ENCODE data around the gene ZNF277.

ZNF277 gene

DNA sequence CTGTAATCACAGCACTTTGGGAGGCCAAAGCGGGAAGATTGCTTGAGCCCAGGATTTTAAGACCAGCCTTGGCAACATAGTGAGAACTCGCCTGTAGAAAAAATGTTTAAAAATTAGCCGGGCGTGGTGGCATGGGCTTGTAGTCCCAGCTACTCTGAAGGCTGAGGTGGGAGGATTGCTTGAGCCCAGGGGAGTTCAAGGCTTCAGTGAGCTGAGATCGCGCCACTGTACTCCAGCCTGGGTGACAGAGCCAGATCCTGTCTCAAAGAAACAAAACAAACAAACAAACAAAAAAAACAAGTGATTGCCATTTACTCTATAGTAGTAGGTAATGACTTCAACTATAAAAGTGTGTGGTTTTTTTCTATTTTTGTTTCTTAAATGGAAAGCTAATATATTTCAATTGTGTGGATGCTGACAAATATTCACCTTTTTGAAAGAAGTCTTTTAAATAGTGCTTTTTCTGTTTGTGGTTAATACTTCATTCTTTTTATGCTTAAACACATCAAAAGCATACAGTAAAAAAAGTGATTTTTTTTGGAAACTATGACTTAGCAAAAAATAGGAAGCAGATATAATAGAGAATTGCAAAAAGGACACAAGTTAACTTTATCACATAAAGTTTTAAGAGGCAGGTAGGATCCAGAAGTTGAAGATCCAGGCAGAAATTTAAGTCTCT lies 48.4 kb downstream of the ZNF277 start:
- DNase-seq: no peak

DNA sequence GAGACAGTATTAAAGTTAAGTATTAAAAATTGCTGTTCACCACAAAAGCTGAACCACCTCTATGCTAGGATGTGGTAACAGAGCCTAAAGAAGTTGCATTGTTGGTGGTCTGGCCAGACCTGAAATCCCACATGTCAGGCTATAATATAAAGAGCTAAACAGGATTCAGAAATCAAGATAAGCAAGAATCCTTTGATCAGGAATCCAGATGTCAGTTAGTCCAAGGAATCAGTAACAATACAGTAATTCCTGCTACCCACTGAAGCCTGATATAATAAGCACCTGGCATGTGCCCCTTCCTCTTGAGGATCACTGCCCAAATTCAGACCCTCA lies 48.9 kb downstream of the ZNF277 start:
- DNase-seq: no peak

DNA sequence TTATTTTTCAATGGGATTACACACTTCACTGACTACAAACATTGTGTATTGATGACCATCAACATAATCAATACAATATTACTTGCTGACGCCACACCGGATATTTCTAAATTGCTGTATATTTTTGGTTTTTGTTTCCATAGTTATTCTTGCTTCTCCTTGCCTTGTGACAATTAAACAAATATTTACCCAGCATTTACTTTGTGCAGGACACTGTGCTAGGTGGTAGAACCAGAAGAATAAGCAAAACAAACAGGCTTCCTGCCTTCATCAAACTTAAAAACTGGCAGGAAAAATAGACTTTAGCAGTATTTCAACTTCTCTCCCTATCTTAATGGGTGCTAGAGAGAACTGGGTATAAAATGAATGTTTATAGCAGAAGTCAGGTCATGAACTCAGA lies 50.6 kb downstream of the ZNF277 start:
- DNase-seq: no peak

DNA sequence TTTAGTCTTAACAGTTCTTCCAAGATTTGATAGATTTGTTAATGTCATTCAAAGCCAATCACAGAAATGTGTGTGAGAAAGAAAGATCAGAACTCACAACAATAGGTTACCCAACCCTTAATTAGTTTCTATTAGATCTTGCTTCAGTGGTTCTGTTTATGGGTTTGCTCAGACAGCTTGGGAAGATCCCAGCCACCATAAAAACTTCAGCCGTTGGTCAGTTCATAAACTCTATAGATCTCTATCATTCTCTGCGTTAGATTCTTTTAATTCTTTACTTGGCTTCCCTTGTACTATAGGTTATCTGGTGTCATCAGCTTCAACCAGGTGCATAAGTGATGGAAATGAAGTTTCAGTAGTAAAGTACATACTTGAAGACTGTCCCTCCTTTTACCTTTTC lies 54.4 kb downstream of the ZNF277 start:
- DNase-seq: no peak

DNA sequence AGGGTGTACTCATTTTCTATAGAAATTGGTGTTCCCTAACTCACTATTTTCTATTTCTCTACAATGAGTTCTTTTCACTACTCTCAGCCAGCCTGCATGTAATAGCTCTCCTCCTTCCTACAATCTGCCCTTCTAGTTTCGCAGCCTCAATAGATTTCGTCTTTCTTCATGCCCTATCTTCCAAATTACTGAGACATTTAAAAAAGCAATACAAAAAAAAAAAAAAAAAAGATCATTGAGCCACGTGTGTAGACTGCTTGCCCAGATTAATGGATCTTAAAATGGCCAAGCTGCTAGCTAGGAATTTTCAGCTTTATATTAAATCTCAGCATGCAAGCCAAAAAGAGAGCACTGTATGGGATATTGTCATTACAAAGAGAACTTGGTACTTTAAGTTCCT lies 55.5 kb downstream of the ZNF277 start:
- no peak for DNase-seq

DNA sequence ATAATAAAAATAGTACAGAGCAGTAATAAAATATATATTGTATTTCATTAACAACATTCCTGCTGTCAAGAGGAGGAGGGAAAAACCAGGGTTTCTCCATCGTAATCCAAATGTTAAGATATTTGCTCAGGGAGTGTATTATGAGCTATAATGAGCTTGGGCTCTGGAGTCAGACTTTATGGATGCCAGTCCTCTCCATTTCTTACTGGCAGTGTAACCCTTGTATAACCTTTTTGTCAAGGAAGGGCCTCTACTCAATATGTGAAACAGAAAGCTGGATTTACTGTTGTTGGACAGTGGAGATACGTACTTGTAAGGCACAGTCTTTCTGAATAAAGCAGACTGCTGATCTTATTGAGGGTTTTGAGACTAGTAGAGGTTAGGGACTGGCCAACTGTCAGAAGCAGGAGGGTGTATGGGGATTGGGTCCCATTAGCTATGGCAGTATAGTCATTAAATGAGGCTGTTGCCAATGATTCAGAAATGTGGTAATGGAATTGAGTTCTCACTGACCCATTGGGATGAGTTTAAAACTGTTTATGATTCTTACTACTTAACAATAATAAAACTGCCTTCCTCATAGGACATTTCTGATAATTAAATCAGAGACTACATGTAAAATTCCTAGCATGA lies 56.5 kb downstream of the ZNF277 start:
- DNase-seq: no peak

DNA sequence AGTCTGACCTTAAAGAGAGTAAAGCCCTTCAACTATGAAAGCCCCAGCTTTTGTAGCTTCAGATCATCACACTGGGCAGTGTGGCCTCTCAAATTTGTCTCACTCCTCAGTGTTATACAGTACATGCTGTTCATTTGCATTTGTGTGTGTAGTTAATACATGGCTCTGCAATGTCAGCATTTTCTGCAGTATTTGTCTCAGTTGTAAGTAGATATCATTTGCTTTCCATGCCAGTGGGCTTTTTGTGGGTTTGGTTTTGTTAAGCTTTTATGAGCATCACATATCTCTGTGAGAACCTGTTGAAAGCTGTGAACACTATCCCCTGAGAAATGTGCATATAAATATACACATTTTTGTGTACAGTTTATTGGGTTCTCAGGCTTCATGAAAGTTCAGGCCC lies 57.0 kb downstream of the ZNF277 start:
- DNase-seq: no peak

DNA sequence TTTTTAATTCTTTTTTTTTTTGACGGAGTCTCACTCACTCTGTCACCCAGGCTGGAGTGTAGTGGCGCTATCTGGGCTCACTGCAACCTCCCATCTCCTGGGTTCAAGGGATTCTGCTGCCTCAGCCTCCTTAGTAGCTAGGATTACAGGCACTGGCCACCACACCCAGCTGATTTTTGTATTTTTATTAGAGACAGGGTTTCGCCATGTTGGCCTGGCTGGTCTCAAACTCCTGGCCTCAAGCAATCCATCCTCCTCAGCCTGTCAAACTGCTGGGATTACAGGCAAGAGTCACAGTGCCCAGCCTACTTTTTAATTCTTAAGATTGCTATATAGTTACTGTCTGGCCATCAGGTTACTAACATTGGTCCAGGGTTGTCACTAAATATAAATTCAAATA lies 59.6 kb downstream of the ZNF277 start:
- DNase-seq: no peak

DNA sequence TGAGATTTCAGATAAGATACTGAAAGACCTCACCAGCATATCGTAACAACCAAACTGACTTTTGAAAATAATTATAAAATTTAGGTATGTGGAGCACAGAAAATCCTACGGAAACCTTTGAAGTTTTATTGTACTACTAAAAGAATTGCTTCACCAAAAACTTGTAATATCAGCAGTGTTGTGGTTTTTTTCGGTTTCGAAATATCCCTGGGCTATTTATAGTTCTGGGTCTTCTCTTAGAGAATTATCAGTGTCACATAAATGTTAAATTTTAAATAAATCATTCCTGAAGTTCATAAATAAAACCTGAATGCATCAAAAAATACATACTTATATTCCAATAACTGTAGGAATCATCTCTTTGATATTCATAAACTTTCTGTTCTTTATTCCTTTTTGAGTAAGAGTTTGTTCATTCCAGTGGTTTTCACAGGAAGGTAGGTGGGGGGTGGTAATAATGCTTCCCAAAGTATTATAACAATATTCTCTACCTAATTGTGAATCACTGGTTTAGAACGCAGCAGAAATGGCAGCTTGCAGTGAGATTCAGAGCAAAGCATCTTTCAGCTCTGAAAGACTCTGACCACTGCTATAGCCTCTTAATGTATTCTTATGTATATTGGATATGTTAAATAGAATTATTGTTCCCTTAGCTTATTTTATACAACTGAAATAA lies 60.2 kb downstream of the ZNF277 start:
- no peak for DNase-seq

DNA sequence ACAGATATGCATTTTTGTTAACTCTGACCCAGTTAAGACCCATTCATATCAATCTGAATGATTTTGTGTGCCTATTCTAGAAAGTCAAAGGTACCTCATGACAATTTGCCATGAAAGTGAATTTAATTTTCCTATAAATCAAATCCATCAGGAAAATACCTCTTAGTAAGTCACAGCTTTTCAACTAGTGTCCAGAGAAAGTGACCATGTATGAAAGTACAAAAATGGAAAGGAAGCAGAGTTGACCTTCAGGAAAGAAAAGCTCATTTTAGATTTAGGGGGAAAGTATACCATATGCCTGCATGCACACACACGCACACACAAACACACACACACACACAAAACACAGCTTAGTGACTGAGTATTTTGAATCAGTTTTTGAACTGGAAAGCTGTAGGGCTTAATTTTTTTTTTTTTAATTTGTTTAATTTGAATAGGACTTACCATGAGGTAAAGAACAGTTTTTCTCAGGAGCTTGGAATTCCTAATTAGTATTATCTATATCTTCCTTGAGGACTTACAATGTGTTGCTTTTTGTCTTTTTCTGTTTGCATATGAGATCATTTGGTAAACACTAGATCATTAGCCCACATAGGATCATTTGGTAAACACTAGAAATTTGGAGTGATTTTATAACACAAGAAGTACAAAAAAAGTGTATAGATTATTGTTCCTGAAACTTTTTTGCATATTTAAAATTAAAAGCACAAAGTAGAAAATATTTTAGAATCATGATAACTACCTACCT lies 61.6 kb downstream of the ZNF277 start:
- no peak for DNase-seq

DNA sequence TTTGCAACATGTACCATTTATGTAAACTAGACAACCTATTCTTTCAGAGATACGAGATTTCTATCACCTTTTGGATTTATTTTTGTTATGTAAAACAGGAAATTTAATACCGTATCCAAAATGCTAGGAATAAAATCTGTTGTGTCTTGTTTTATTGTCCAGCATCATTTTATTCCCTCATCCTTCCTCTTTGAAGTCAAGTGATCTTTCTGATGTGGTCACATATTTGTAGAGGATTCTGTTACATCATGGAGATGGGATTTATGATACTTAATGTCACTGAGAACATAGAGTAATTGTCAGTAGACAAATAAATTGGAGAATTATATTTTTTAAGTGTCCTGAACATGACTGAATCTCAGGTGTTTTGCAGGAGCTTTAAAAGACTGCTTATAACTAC lies 64.7 kb downstream of the ZNF277 start:
- DNase-seq: no peak

DNA sequence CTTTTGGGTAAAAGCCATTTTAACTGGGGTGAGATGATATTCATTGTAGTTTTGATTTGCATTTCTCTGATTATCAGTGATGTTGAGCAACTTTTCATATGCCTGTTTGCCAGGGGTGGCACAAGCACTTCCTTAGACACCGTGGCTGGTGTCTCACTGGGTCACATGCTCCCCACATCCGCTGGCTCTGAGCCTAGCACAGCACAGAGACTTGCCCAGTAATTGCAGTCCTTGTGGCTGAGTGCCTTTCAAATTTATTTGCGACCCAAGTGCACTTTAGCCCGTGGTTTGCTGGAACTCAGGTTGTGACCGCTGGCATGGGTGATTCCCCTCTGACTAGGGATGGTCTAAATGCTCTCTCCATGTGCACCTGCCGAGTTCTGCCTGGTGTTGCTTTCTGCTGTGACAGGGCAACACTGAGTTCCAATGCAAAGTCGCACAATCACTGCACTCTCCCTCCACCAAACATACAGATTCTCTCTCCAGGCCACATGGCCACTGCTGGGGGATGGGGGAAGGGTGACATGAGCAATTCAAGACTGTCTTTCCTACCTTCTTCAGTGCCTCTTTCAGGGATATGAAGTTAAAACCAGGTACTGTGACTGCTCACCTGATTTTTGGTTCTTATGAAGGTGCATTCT lies 66.5 kb downstream of the ZNF277 start:
- DNase-seq: no peak

DNA sequence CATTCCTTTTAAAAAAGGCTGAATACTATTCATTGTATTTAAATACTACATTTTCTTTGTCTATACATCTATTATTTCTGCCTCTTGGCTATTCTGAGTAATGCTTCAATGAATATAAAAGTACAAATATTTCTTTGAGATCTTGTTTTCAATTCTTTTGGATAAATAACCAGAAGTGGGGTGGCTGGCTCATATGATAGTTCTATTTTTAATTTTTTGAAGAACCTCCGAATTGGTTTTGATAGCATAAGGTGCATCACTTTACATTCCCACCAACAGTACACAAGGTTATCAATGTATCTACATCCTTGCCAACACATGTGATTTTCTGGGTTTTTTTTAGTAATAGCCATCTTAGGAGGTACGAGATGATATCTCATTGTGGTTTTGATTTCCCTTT lies 72.5 kb downstream of the ZNF277 start:
- no peak for DNase-seq

DNA sequence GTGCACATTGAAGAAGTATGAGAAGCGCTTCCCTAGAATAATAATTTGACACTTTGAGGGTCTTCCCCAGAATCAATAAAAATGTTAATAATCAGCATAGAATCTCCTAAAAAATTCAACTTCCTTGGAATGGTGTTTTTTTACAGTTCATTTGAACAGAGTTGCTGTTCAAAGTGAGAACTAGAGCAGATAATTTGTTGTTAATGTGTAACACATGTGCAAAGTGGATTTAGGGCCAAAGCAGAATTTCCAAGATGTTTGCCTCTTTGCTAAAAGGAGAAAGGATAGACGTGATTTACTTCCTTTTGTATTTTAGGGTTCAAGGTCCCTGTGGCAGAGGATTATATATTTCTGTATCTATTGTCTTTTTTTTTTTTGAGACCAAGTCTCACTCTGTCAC lies 73.8 kb downstream of the ZNF277 start:
- no peak for DNase-seq

DNA sequence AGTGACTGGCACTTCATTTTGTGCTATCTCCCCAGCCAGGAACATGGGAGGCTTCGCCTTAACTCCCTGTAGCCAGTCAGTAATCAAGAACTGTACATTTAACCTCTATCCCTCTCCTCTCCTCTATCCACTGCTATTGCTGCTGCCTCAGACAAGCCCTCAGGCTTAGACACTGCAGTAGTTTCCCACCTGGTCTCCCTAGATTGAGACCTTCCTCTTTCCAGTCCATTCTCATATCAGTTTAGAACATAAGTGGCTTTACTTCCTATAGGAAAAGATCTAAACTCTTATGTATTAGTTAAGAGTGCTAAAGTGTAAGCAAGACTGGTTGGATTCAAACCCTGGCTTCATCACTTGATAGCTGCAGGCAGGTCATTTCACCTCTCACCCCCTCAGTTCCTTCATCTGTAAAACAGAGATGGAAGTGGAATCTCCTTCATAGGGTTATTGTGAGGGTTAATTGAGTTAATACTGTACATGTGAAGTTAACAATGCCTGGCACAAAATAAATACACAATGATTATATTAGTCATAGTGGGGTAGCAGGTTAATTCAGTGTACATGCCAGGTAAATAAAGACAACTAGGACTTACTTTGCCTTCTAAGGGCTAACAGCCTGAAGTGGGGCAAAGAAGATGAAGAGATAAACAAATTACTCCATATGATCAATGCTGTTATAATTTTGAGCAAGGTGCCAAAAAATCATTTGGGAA lies 76.1 kb downstream of the ZNF277 start:
- DNase-seq: no peak

DNA sequence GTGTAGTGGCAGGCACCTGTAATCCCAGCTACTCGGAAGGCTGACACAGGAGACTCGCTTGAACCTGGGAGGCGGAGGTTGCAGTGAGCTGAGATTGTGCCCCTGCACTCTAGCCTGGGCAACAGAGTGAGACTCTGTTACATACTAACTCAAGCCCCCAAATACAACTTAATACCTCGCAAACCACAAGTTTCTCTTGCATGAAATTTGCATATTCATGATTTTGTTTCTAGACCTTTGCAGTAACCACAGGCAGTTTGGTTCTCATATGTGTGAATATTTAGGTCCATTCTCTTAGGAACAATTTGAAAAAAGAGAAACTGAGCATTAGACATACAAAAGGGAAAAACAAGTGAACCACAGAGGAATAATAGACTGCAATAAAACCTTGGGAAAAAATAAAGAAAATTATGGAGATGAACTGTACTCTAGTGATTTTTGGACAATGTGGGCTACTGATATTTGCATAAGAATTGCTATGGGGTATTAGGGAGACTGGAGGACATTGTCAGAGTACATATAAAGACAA lies 77.0 kb downstream of the ZNF277 start:
- no peak for DNase-seq

DNA sequence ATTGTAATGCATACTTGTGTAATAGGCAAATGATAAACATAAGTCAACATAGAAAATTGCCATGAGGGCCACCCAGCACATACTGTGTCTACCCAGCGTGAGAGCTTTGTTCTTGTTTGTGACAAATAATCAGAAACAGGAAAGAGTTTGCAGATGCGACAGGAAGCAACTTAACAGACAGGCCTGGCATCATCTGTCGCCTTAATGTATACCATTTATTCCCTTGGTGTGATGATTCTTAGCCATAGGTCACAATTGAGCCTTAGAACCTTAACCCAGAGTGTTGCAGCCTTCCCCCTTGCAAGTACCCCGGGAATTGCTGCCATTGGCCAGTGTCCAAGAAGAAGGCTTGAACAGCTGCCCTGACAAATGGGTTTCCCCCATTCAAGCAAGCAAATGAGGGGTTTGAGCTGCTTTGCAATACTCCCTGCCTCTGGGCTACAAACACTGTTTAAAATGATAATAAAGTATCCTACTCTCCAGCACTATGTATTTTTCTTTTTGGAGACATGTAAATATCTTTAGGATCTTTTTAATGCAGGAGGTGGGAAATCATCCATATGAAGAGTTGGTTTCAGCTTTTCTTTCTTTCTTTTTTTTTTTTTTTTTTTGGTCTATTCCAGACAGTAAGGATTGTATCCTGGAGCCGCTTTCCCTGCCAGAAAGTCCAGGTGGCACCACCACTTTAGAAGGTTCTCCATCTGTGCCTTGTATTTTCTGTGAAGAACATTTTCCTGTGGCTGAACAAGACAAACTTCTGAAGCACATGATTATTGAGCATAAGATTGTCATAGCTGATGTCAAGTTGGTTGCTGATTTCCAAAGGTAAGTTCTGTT lies 80.0 kb downstream of the ZNF277 start:
- DNase-seq: no peak

DNA sequence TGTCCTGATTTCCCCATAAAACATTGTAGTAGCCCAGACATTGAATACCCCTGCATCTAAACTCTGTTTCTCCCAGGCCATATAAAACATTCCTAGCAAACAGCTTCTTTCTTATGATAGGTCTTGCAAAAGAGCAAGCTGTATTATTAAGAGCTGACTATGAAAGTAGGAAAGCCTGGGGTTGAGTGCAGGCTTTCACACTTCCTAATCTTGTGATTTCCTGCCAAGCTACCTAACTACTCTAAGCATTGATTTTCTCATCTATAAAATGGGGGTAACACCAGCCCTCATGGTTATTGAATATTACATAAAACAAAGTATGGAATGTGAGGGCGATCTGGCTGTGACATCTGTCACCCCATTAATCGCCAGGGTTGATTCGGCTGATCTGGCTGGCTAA lies 81.8 kb downstream of the ZNF277 start:
- DNase-seq: no peak

DNA sequence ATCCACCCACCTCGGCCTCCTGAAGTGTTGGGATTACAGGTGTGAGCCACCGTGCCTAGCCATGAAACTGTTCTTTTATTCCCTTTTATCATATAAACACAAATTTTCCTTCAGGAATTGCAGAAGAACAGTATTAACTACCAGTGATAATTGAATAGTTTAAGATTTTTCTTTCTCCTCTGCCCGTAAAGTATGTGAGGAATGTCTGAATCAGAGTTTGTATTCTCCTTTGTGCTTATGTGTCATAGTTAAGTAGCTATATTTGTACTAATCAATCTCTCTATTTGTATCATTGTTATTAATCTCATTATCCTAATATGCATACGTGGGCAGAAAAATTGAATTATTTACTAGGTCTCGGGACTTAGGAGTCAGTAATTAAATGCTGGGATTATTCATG lies 83.6 kb downstream of the ZNF277 start:
- DNase-seq: no peak

DNA sequence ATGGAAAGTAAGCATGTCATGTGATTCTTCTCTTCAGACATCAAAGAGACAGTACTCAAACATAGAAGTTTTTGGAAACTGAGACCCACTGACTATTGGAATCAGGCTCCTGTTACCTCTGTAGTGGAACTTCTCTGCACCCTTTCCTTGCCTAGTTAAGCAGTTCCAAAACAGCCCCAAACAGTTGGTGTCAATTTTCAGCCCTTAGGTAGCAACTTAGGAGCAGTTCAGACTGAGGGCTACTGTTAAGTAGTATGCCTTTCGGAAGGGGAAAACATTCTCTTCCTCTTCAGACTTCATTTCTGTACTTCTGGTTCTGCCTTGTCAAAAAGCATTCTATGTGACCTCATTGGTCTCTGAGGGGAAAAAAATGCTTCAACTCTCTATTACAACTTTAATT lies 85.7 kb downstream of the ZNF277 start:
- no peak for DNase-seq

DNA sequence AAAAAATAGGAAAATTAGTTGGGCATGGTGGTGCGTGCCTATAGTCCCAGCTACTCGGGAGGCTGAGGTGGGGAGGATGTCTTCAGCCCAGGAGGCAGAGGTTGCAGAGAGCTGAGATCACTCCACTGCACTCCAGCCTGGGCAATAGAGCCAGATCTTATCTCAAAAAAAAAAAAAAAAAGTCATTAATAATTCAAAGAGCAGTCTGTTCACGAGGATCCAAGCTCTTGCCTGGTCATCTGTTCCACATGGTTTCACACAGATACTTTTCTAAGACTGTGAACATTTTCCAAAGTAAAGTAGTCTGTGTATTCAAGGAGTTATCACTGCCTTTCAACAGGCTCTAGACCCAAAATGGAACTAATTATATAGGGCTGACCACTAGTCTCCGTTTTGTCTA lies 86.9 kb downstream of the ZNF277 start:
- DNase-seq: no peak

DNA sequence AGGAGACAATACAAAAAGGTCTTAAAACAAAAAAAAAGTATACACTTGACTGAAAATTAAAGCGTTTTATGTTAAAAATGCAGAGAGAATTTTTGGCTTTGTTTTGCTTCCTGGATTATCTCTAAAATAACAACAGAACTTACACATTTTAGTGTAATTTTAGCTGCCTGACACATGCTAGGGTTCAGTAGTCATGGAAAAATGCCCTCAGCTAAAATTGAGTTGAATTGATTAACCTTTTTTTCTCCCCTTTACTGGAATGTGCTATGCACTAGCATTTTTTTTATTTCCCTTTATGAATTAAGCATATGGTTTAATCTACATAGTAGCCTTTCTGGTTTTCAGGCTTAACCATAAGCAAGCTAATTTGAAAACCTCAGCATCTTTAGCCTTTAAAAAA lies 89.9 kb downstream of the ZNF277 start:
- DNase-seq: no peak
